GM12878 (cell line): ENCODE measurements around the gene EMP1. TPM values are rescaled to one million over a fixed set of nuclear protein-coding genes. Genes with fewer than 3 reads are reported as not detected.

ENCODE experiments used
- ATAC-seq: fragments of 200-7000 bp; cut with Tn5 transposase; 3 replicates; pipeline ENCODE4 v1.9.1; 2020; ENCODE audit warnings: mild to moderate bottlenecking, moderate library complexity
- BruUV-seq: library from RNA; stranded (reverse); fragments of 400-500 nt; replicated peaks from 2 replicates; lab custom pipeline; 2021; lab: Mats Ljungman, UMichigan
- CTCF ChIA-PET: fragments of 300-600 bp; sonication (Branson Sonifier 250); formaldehyde crosslinking; extraction: SDS; loops from one replicate; lab custom pipeline; 2021; ENCODE audit warnings: inconsistent platforms; lab: Yijun Ruan, JAX
- POLR2A ChIA-PET: fragments of 350-600 bp; formaldehyde crosslinking; extraction: SDS; loops from one replicate; lab custom pipeline; 2021; ENCODE audit warnings: inconsistent platforms; lab: Charles Lee
- RAD21 ChIA-PET: fragments of 300-600 bp; sonication (Branson Sonifier 250); formaldehyde crosslinking; loops from one replicate; lab custom pipeline; 2023; ENCODE audit warnings: antibody characterized with exemption; ENCODE audit not compliant: unreplicated experiment; lab: Charles Lee
- SMC1A ChIA-PET: fragments of 300-600 bp; sonication (Branson Sonifier 250); formaldehyde crosslinking; loops from one replicate; lab custom pipeline; 2023; ENCODE audit not compliant: unreplicated experiment, uncharacterized antibody; lab: Charles Lee
- DNase-seq: peaks from one replicate; pipeline ENCODE4 v3.0.0-alpha.2; 2011; ENCODE audit warnings: low read depth, low spot score
- FAIRE-seq: peaks from 3 replicates; lab custom pipeline; 2011; peaks lifted over from hg19 to GRCh38; lab: Jason Lieb, UNC
- H2AFZ ChIP-seq: 2 replicates; pipeline ENCODE4 v1.6.0; 2011; ENCODE audit warnings: low read depth, low read length, control low read depth; ENCODE audit not compliant: control insufficient read depth
- H3K27ac ChIP-seq: 2 replicates; pipeline ENCODE4 v1.5.1; 2011; ENCODE audit warnings: control low read depth; ENCODE audit not compliant: control insufficient read depth, insufficient read depth
- H3K27me3 ChIP-seq, 2 experiments: replicated peaks in 1 of 2; 2 replicates each; pipeline versions ENCODE4 v1.6.0 to v1.6.1; 2011; ENCODE audit warnings: low read length in 1 of 2; ENCODE audit not compliant: control insufficient read depth in 2 of 2, insufficient read depth in 2 of 2
- H3K36me3 ChIP-seq, 2 experiments: 2 replicates each; pipeline ENCODE4 v1.5.1; 2011; ENCODE audit warnings: low read length in 1 of 2; ENCODE audit not compliant: control insufficient read depth in 2 of 2, insufficient read depth in 2 of 2
- H3K4me1 ChIP-seq: 2 replicates; pipeline ENCODE4 v1.6.1; 2011; ENCODE audit warnings: mild to moderate bottlenecking, low read length, moderate library complexity, mixed read lengths; ENCODE audit not compliant: control insufficient read depth, insufficient read depth
- H3K4me2 ChIP-seq: 2 replicates; pipeline ENCODE4 v1.6.0; 2011; ENCODE audit warnings: control low read depth; ENCODE audit not compliant: control insufficient read depth, insufficient read depth
- H3K4me3 ChIP-seq: fragments of 200-600 bp; sonication (generic); 2 replicates; pipeline ENCODE4 v1.5.1; 2016
- H3K79me2 ChIP-seq: 2 replicates; pipeline ENCODE4 v1.6.0; 2011; ENCODE audit warnings: low read length; ENCODE audit not compliant: control insufficient read depth, insufficient read depth
- H3K9ac ChIP-seq: 2 replicates; pipeline ENCODE4 v1.8.0; 2011; ENCODE audit warnings: low read length, control low read depth, mixed read lengths; ENCODE audit not compliant: control insufficient read depth, insufficient read depth
- H3K9me3 ChIP-seq: replicated peaks from 3 replicates; pipeline ENCODE4 v1.5.1; 2011; ENCODE audit warnings: mild to moderate bottlenecking, low read length; ENCODE audit not compliant: control insufficient read depth, insufficient read depth
- H4K20me1 ChIP-seq: 2 replicates; pipeline ENCODE4 v1.6.0; 2011; ENCODE audit not compliant: control insufficient read depth, insufficient read depth
- ATF2 ChIP-seq: IDR thresholded peaks from 2 replicates; pipeline ENCODE4 v1.6.1; 2012; ENCODE audit warnings: low read length, inconsistent platforms
- ATF7 ChIP-seq: fragments of 450-650 bp; IDR thresholded peaks from 2 replicates; pipeline ENCODE4 v1.6.1; 2016; ENCODE audit warnings: low read depth, mild to moderate bottlenecking
- BACH1 ChIP-seq: fragments of 450-650 bp; IDR thresholded peaks from 2 replicates; pipeline ENCODE4 v1.6.1; 2017; ENCODE audit warnings: mild to moderate bottlenecking, borderline replicate concordance
- BCL11A ChIP-seq: IDR thresholded peaks from 2 replicates; pipeline ENCODE4 v1.6.1; 2011; ENCODE audit warnings: low read depth, low read length
- CHD2 ChIP-seq: IDR thresholded peaks from 2 replicates; pipeline ENCODE4 v1.6.1; 2011; ENCODE audit warnings: low read depth, low read length, improper control_type of control experiment, borderline replicate concordance
- DPF2 ChIP-seq: fragments of 450-650 bp; IDR thresholded peaks from 2 replicates; pipeline ENCODE4 v1.6.1; 2017; ENCODE audit warnings: mild to moderate bottlenecking
- E2F8 ChIP-seq: fragments of 450-650 bp; IDR thresholded peaks from 2 replicates; pipeline ENCODE4 v1.6.1; 2018; ENCODE audit warnings: mild to moderate bottlenecking, low read depth, moderate library complexity; ENCODE audit not compliant: partially characterized antibody
- EZH2 ChIP-seq: IDR thresholded peaks from 2 replicates; pipeline ENCODE4 v1.6.1; 2012; ENCODE audit warnings: low read depth, mild to moderate bottlenecking, control low read depth, inconsistent platforms, low read length, borderline replicate concordance; ENCODE audit not compliant: control insufficient read depth
- HDAC2 ChIP-seq: fragments of 200-600 bp; sonication (generic); IDR thresholded peaks from 2 replicates; pipeline ENCODE4 v1.6.1; 2017
- IKZF1 ChIP-seq: fragments of 450-650 bp; conservative IDR thresholded peaks from 2 replicates; pipeline ENCODE4 v1.6.1; 2017; ENCODE audit warnings: antibody characterized with exemption, mild to moderate bottlenecking
- IRF4 ChIP-seq: IDR thresholded peaks from 2 replicates; pipeline ENCODE4 v1.6.1; 2011; ENCODE audit warnings: low read depth, low read length
- NFXL1 ChIP-seq: fragments of 450-650 bp; IDR thresholded peaks from 2 replicates; pipeline ENCODE4 v1.6.1; 2017; ENCODE audit warnings: antibody characterized with exemption, mild to moderate bottlenecking, borderline replicate concordance
- NKRF ChIP-seq: fragments of 450-650 bp; conservative IDR thresholded peaks from 2 replicates; pipeline ENCODE4 v1.6.1; 2017; ENCODE audit warnings: mild to moderate bottlenecking, moderate library complexity
- STAT1 ChIP-seq: fragments of 450-650 bp; conservative IDR thresholded peaks from 2 replicates; pipeline ENCODE4 v1.6.1; 2014; ENCODE audit warnings: antibody characterized with exemption, mild to moderate bottlenecking
- USF2 ChIP-seq: IDR thresholded peaks from 2 replicates; pipeline ENCODE4 v1.6.1; 2011; ENCODE audit warnings: low read depth, low read length, improper control_type of control experiment, borderline replicate concordance
- YY1 ChIP-seq: IDR thresholded peaks from 2 replicates; pipeline ENCODE4 v1.6.1; 2011; ENCODE audit warnings: low read depth, mild to moderate bottlenecking, low read length
- WGBS: methylation state at CpG from one replicate; pipeline ENCODE4 v1.1.6; 2016; ENCODE audit warnings: low lambda C conversion rate; ENCODE audit not compliant: insufficient replicate concordance, insufficient coverage; ENCODE audit errors: missing lambda C conversion rate; 5-methylcytosine and 5-hydroxymethylcytosine counted together
- in situ Hi-C: fragments of 300-500 bp; cut with MboI; formaldehyde crosslinking; loops from 9 replicates; pipeline ENCODE4 v1.14.3; 2018; ENCODE audit warnings: mixed read lengths
- intact Hi-C: fragments of 100-400 bp; cut with micrococcal nuclease; formaldehyde crosslinking; loops from one replicate; pipeline ENCODE4 v1.14.2; 2022; ENCODE audit not compliant: unreplicated experiment
- polyA plus RNA-seq, 11 experiments: library from polyadenylated mRNA; depleted of rRNA in 4 of 11; unstranded in 6 of 11; stranded (reverse) in 5 of 11; fragments of >200 nt; fragmentation: Nextera tagmentation in 4 of 11; fragmentation: Illumina TruSeq in 1 of 11; extraction: Ambion mirVana in 4 of 11; extraction: Trizol in 1 of 11; gene quantifications; 1 replicate in 1 of 11; 2 replicates in 10 of 11; pipeline versions ENCODE4 v1.2.1 to v1.2.3, GENCODE V29; 2011 to 2016; ENCODE audit warnings: inconsistent platforms in 2 of 11, missing spikeins in 2 of 11, low read depth in 1 of 11
- total RNA-seq, 4 experiments: library from RNA; depleted of rRNA in 3 of 4; stranded (reverse); fragments of >200 nt in 3 of 4; fragmentation: Illumina TruSeq in 1 of 4; extraction: Trizol in 1 of 4; gene quantifications; 2 replicates each; pipeline versions ENCODE4 v1.2.1 to v1.2.3, GENCODE V29; 2013 to 2021

EMP1 gene
- total and polyA plus RNA-seq, 10 of the 15 experiments (the other 5 are each of a cell fraction or from before 2014, with no cell fraction given), result 0.09 to 0.90 (median 0.25) TPM; not detected in 1

- Histone ChIP-seq H3K9ac (no peak overlapping the region), H3K36me3 (no peaks in the 10 kb centered on the region), H3K4me1 (no peaks in the 10 kb centered on the region), H3K27me3 (peaks cover 2 to 4% of the 10 kb centered on the region in 2 experiments), H3K9me3 (no peaks in the 10 kb centered on the region), H3K27ac (no peak overlapping the region), H3K79me2 (no peaks in the 10 kb centered on the region), H3K4me3 (no peak overlapping the region), H3K4me2 (no peak overlapping the region)
- ATAC-seq, result no peak
- in situ Hi-C loops (no loop called here), intact Hi-C loops (no loop called here)
- RAD21 ChIA-PET, result no interaction called here
- BruUV-seq, result no TSS peak
- WGBS, result 46% methylated on average over 3 of the region's 3 CpGs
- POLR2A ChIA-PET, result no interaction called here
- no peak for DNase-seq
- CTCF ChIA-PET, result no interaction called here
- TF ChIP-seq ATF2, result no peak
- no peak for TF ChIP-seq E2F8
- TF ChIP-seq STAT1, result no peak
- no peak for TF ChIP-seq NKRF
- no peak for TF ChIP-seq BACH1
- no peak for TF ChIP-seq NFXL1
- TF ChIP-seq IKZF1, result no peak
- no peak for TF ChIP-seq USF2
- TF ChIP-seq DPF2, result no peak
- no peak for TF ChIP-seq YY1
- no peak for TF ChIP-seq CHD2
- no peak for TF ChIP-seq BCL11A
- no peak for TF ChIP-seq IRF4
- no peak for TF ChIP-seq ATF7
- no peak for TF ChIP-seq HDAC2
- no peak for TF ChIP-seq EZH2
- TF ChIP-seq, all 136 proteins: peak for 0
- SMC1A ChIA-PET, result no interaction called here
- Histone ChIP-seq H2AFZ (no peak overlapping the region), H4K20me1 (no peaks in the 10 kb centered on the region)
- no peak for FAIRE-seq
Observed at GRCh38 chr12:13190275-13190674, 6.3 kb upstream of the EMP1 start.
